HUDEP-2 (cell line): Measurements from ENCODE around the gene SSBP2.
"Not testable (repeated sequence)": the region's sequence is repeated elsewhere in the genome, so short reads cannot be mapped to it uniquely, and the experiment has no call there.

ENCODE experiments used
- DNase-seq, 76 experiments: peaks; one replicate each; lab custom pipeline; 2025; ENCODE audit not compliant: unreplicated experiment in 76 of 76; lab: John Stamatoyannopoulos, UW

The SSBP2 gene

DNA sequence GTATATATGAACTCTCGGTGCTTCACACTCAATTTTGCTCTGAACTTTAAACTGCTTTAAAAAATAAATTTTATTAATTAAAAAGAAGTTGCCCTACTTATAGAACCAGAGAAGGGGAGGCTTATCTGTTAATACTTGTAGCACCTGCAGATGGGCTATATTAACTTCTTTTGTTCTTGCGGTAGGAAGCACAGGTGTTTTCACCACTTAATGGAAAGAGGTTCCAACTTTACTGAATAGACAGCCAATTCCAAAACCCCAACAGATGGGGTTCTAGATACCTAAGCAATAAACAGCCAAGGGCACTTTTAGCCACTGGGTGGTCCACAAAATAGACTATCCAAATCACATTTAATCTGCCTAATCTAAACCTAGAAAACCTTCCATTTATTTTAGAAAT lies 65.4 kb downstream of the SSBP2 start:
- no peak for DNase-seq

DNA sequence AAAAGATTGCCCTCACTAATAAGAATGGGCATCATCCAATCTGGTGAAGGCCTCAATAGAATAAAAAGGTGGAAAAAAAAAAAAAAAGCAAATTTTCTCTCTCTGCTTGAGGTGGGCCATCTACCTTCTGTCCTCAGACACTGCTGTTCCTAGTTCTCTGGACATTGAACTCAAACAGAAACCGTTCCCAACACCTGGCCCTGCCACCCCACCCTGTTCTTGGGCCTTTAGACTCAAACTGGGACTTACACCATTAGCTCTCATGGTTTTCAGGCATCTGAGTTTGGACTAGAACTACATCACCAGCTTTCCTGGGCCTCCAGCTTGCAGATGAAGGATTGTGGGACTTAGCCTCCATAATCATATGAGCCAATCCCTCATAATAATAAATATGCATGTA lies 71.0 kb downstream of the SSBP2 start:
- no peak for DNase-seq

DNA sequence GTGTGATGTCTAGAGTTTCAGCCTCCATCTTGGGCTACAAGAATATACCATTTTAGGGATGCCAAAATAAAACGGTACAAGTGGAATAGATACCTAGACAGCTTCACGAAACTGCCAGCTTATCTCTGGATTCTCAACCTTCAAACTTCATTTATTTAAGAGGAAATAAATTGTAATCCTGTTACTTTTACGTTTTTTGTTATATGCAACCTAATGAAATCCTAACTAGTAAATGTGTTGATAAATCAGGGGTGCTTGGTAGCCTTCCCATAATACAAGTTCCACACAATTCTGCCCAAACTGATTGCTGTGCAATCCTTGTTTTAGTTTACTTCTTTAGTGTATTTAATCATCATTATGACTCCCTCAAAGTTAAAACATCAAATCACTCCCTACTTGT lies 75.5 kb downstream of the SSBP2 start:
- no peak for DNase-seq

DNA sequence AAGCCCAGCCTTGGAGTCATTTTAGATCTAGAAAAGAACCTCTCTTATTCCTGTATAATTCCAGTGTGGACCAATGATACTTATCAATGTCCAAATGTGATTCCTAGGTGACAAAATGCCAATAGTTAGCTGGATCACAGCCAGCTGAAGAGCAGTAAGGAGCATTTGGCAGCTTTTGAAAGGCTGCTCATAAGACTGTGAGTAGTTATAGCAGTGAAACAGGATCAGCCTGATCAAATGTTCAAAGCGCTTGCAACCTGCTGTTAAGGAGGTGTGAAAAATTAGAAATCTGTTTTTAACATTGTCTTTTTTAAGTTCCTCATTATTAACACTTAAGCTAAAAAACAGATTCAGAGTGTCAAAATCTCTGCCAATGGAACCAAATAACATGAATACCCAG lies 85.1 kb downstream of the SSBP2 start:
- no peak for DNase-seq

DNA sequence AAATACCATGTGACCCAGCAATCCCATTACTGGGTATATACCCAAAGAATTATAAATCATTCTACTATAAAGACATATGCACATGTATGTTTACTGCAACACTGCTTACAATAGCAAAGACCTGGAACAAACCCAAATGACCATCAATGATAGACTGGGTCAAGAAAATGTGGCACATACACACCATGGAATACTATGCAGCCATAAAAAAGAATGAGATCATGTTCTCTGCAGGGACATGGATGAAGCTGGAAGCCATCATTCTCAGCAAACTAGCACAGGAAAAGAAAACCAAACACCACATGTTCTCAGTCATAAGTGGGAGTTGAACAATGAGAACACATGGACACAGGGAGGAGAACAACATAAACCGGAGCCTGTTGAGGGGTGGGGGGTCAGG lies 90.3 kb downstream of the SSBP2 start:
- not testable (repeated sequence) for DNase-seq

DNA sequence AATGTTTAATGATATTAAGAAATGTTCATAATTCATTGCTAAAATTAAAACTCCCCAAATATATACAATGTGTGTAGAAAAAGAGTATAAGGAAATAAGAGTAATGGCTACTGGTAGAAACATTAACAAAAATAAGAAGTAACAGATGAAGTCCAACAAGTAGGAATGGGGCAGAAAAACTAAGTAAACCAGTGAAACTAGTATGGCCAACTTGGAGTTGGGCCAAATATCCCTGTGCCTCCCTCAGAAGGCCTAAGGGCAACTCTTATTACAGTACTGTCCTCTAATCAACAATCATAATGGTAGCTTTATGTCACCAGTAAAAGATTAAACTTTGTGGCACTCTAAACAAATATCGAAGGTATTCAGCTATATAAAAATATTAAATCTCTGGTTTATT lies 93.5 kb downstream of the SSBP2 start:
- DNase-seq, result peak in 1 of 76 experiments; percentile 3

DNA sequence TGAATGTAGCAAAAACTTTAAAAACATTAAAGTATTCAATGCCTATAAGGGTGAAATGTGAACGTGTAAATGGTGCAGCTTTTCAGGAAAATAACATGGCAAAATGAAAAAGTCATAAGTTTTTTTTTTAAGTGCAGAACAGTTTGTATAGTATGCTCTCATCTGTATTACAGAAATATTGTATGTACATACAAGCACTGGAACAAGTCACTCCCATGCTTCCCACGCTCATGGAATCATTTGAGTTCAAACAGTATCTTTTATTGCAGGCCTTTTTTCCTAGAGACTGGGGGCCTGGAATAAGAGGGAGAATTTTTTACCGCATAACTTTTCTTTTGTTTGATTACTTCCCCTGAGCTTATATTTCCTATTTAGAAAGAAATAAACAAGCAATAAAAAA lies 94.1 kb downstream of the SSBP2 start:
- DNase-seq, result no peak

DNA sequence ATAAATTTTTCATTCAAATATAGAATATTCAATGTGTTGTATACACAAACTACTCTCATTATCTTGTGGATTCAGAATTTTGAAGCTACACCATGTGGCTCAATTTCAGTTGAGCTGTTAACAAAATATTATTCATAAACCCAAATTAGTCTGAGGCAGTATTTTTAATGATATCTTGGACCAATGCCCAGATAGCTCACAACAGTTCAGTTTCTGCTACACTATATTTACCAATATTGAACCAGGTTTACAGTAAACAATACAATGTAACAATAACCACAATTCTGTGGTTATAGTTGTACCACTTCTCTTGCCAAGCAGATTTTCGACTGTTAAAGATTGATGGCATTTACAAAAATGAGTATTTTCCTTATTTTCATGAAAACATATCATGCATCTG lies 99.9 kb downstream of the SSBP2 start:
- DNase-seq, result no peak

DNA sequence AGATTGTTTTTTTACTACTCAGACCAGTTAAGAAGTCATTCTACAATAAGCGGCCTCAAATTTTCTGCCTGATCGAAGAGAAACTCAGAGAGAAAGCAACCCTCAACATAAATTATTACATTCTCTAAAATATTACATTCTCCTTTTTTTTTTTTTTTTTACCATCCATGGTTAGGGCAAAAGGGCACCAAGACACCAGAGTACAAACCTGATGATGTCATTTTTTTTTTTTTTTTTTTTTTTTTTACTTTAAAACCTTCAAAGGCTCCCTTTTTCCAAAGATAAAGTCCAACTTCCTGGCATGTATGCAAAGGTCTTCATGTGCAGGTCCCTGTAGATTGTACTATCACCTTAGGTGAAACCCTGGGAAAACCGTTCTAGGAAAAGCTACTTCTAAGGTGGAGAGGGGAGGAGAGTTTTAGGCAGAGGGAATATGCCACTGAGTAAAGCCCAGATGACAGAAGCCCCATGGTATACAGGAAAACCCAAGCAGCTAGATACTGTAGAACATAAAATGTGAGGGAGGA lies 104.4 kb downstream of the SSBP2 start:
- DNase-seq, result no peak

DNA sequence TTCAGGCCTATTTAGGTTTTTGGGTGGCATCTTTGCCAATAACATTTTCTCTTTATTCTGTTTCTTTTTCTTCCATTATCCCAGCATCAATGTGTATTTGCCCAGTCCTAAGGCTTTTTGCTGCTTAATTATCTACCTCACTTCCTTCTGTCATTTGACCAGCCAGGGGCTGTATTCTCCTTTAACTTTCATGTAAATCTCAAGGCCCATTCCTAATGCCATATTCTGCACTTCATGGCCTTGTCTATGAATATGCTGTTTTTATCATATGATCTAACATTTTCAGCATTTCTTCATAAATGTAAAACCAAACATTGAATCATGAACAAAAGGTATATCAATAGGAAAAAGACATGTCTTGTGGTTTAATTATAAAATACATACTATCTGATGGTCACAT lies 108.7 kb downstream of the SSBP2 start:
- DNase-seq, result no peak

DNA sequence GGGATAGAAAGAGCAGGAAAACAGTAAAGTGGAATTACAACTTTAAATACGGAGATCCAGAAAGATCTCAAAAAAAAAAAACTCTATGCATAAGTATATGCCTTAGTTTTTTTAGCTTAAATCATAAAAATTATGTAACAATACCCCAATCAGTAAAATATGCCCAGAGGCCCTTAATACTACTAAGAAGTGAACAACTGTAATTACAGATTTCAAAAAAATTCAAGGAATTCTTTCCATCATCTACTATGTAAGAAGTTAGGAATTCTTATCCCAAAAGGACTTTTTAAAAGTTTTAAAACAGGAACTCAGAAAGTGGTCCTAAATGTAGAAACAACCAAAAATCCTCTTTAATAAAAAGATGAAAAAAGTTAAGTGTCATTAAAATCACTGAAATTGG lies 111.3 kb downstream of the SSBP2 start:
- no peak for DNase-seq

DNA sequence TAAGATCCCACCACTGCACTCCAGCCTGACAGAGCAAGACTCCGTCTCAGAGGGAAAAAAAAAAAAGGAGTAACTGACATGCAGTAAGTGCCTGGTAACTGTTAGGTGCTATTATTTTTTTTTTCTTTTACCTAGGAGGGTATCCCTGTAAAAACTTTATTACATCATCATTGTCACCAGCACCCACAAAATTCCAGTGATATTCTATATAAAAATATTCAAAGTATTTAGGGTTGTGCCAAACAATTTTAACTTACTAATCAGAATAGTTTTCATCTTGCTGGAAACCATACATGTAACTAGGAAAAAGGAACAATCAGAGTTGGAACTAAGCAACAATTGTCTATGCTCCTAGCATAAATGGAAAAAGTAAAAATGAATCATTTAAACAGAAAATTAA lies 112.4 kb downstream of the SSBP2 start:
- DNase-seq, result no peak

DNA sequence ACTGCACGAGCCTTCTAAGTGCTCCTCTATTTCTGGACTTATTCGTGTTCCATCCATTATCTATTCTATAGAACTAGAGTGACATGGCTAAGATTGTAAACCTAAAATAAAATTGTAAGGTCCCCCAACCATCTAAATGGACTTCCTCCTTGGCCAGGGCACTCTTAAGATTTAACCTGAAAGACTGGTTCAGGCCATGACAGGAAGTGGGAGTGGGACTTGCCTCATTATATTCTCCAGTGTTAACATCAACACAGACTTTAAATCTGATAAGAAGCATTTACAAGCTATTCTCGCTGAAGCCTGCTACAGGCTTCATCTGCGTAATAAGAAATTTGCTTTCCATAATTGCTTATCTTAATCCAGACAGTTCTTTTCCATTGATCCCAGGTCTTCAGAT lies 117.0 kb downstream of the SSBP2 start:
- no peak for DNase-seq

DNA sequence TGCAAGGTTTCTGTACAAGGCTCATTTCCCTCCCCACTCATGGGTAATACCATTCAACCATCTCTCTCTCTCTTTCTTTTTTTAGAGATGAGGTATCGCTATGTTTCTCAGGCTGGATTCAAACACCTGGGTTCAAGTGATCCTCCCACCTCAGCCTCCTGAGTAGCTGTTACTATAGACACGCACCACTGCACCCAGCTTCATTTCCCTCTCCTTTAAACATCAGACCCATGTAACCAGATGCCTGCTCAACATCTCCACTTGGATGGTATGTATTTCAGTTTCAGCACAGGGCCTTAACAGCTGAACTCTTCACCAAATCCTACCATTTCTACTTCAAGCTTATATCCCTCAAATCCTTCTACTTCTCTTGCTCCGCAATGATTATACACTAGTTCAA lies 117.4 kb downstream of the SSBP2 start:
- no peak for DNase-seq

DNA sequence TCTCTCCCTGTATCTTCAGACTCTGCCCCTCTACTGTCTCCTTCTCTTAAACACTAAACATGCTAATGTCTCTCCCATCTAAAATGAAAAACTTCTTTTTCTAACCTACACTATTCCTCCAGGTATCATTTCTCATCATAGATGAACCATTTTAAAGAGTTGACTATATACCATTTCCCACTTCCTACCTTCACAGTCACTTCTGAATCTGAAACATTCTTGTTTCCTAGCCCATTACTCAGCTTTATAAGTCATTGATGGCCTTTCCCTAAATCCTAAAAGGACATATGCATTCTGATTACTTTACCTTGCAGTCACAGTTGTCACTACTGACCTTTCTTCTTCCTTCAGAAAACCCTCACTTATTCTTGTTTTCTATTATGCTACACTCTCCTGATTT lies 118.2 kb downstream of the SSBP2 start:
- no peak for DNase-seq

DNA sequence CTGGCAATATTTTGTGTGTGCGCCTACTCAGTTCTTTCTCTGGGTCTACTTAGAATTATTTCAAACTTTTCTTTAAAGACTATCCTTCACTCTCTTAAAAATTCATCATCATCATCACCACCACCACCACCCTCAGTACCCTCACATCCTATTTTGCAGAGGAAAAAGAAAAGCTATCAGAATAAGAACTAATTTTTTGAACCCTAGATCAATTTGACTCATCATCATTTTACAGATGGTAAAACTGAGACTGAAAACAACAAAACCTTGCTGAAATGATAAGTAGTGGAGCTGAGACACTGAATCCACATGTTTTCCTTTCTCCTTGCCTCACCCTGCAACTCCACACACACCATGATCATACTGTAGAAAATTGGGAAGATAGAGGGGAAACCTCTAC lies 119.3 kb downstream of the SSBP2 start:
- no peak for DNase-seq

DNA sequence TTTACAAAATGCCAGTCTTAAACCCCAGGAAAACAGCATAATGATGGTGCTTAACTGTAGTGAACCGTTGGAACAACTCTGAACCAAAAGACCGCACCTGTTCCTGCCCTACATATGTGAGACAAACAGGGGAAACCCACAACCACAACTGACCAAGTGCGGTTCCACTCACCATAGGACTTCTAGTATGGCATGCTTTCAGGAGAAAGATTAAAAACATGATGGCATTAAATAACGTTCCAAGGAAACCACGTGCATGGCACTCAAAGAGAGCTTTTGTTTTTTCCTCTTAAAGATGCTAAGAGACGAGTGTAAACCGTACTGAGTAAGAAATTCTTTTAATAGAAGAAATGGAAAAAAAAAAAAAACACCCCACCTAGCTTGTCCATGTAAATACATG lies 119.8 kb downstream of the SSBP2 start:
- DNase-seq, result no peak

DNA sequence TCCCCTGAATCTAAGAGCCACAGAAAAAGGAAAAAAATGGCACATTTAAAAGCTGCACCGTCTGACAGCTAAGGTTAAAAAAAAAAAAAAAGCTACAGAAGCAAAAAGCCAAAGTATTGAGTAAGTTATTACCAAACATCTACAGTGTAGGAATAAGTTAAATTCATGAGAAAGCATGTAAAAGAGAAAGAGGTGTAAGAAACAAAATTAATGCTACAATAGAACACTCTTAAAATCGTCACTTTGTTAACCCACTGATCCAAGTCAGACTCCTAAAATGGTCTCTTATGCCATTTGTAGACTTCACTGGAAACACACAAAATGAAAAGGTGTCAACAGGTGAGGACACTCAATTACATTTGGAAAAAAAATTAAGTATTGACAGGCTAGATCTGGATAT lies 120.2 kb downstream of the SSBP2 start:
- DNase-seq, result no peak

DNA sequence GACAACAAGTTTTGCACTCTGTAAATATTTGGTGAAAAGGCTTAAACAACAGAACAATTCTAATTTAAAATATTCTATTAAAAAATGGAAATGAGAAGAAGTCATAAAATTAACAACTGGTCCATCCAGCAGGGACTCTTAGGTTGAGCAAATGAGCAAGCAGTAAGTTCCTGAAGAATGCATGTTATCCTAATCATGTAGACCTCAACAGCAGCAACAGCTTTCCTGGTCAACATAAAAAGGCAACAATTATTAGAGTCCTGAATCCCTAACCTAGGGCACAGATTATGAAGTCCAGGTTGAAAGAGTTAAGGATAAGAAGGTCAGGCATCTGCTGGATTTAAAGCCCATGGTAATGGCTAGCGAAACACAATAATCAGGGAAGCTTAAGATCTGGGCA lies 120.9 kb downstream of the SSBP2 start:
- no peak for DNase-seq

DNA sequence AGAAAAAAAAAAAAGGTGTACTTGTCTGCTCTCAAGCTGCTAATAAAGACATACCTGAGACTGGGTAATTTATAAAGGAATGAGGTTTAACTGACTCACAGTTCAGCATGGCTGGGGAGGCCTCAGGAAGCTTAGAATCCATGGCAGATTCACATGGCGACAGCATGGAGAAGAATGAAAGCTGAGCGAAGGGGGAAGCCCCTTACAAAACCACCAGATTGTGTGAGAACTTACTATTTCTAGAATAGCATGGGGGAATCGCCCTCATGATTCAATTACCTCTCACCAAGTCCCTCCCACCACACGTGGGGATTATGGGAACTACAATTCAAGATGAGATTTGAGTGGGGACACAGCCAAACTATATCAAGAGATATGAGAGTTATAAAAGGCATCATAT lies 122.8 kb downstream of the SSBP2 start:
- not testable (repeated sequence) for DNase-seq

DNA sequence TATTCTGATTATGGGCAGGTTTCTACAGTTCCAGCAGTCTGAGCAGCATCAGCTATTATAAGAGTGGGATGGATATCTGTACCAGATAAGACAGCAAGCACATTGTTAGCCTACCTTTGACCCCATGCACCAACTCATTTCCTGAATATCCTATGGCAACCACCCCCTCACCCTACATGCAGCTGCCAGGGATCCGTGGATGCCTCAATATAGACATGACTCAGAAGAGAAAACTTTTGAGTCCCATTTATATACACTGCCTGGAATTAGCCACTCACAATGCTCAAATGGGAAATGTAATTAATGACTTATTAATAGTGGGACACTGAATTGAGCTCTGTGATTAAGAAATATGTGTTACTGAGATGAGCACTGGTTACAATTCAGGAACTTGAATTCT lies 124.4 kb downstream of the SSBP2 start:
- no peak for DNase-seq

DNA sequence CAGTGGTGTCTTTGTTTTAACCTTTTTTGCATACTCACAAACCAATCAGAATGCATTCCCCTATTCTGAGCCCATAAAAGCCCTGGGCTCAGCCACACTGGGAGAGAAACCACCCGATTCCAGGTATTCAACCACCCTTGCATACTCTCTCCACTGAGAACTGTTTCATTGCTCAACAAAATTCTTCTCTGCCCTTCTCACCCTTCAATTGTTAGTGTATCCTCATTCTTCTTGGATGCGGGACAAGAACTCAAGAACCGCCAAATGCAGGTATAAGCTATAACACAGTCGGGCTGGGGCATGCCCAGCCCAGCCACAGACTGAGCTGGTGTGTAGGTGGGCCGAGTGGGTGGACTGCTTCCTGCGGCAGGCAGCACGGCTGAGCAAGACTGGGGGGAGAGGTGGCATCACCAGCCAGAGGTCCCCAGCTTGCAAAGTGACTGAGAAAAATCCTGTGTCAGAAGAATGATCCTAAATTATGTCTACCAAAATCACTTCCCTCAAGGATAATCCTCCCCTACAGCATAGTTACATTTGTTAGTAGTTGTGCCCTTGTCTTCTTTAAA lies 141.0 kb downstream of the SSBP2 start:
- no peak for DNase-seq

DNA sequence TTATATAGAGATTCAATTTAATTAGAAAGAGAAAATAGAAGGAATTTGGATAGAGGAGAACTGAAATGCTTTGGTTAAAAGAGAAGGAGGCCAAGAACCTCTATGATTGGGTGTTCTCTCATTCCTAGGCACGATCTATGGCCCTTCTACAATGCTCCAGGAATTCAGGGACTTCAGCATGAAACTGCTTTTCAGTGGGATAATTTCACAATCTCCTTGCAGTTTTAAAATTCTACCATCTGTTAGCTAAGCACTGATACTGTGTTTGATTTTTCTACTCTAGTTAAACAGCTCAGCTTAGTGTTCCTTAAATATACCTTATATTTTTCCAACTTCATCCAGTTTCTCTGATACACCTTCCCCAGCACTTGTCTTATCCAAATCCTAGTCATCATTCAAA lies 141.9 kb downstream of the SSBP2 start:
- DNase-seq, result no peak
